SK-N-SH treated with all-trans-retinoic acid at 6 μM for 48 hours (cell line): ENCODE results near the gene FLII.

Source experiments
- ARNTL ChIP-seq: fragments of 450-650 bp; formaldehyde crosslinking; IDR thresholded peaks from 2 replicates; pipeline ENCODE4 v1.5.0; 2020; ENCODE audit warnings: low read depth, mild to moderate bottlenecking, moderate library complexity, borderline replicate concordance
- BACH2 ChIP-seq: fragments of 250-450 bp; sonication (Bioruptor Pico); IDR thresholded peaks from 2 replicates; pipeline ENCODE4 v1.9.0; 2021; ENCODE audit warnings: mild to moderate bottlenecking, borderline replicate concordance
- OSR1 ChIP-seq: fragments of 250-450 bp; sonication (Bioruptor Pico); IDR thresholded peaks from 2 replicates; pipeline ENCODE4 v1.8.0; 2022; ENCODE audit warnings: moderate library complexity, mild to moderate bottlenecking, inconsistent platforms
- PPARA ChIP-seq: fragments of 250-450 bp; sonication (Bioruptor Pico); IDR thresholded peaks from 2 replicates; pipeline ENCODE4 v1.5.0; 2020; ENCODE audit warnings: mild to moderate bottlenecking, borderline replicate concordance
- TCF4 ChIP-seq: fragments of 250-450 bp; sonication (Bioruptor Pico); IDR thresholded peaks from 2 replicates; pipeline ENCODE4 v1.8.0; 2021; ENCODE audit warnings: mild to moderate bottlenecking, moderate library complexity, borderline replicate concordance
- ZNF565 ChIP-seq: fragments of 450-650 bp; formaldehyde crosslinking; conservative IDR thresholded peaks from 2 replicates; pipeline ENCODE4 v1.5.0; 2020; ENCODE audit warnings: low read depth, mild to moderate bottlenecking, moderate library complexity
- ZNF8 ChIP-seq: fragments of 450-650 bp; formaldehyde crosslinking; IDR thresholded peaks from 2 replicates; pipeline ENCODE4 v1.5.0; 2020; ENCODE audit warnings: mild to moderate bottlenecking, moderate library complexity
- TF ChIP-seq, protein P1 (sequence below): fragments of 250-450 bp; sonication (Bioruptor Pico); IDR thresholded peaks from 2 replicates; pipeline ENCODE4 v1.5.1; 2020; ENCODE audit warnings: low read depth, mild to moderate bottlenecking, moderate library complexity

DNA sequence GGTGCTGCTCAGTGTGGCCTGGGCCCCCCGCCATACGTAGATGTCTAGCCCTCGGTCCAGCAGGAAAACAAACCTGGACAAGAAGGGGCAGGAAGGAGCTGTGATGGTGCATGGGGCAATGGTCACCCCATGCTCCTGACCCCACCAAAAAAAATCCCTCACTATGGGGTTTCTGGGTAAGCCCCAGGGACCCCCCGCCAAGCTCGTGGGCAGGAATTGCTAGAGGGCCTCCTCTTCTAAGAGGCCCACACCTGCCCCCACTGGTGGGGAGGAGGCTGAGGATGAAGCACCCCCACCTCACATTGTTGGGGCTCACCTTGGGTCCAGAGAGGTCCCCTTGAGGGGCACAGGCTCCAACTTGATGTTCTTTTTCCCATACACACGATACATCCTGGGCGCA is 9.7 kb downstream of the FLII start:
- no peak for TF ChIP-seq BACH2 (CRISPR knock-in tag)
- no peak for TF ChIP-seq TCF4 (CRISPR knock-in tag)
- TF ChIP-seq ZNF565 (CRISPR knock-in tag), result no peak
- TF ChIP-seq, protein P1, sequence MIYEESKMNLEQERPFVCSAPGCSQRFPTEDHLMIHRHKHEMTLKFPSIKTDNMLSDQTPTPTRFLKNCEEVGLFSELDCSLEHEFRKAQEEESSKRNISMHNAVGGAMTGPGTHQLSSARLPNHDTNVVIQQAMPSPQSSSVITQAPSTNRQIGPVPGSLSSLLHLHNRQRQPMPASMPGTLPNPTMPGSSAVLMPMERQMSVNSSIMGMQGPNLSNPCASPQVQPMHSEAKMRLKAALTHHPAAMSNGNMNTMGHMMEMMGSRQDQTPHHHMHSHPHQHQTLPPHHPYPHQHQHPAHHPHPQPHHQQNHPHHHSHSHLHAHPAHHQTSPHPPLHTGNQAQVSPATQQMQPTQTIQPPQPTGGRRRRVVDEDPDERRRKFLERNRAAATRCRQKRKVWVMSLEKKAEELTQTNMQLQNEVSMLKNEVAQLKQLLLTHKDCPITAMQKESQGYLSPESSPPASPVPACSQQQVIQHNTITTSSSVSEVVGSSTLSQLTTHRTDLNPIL (CRISPR knock-in tag), result no peak
- no peak for TF ChIP-seq OSR1 (CRISPR knock-in tag)
- no peak for TF ChIP-seq ZNF8 (CRISPR knock-in tag)
- TF ChIP-seq PPARA (CRISPR knock-in tag), result no peak
- no peak for TF ChIP-seq ARNTL (CRISPR knock-in tag)
